ENCODE results near the gene CNKSR1. TPM values are rescaled to one million over a fixed set of nuclear protein-coding genes. Genes with fewer than 3 reads are reported as not detected.
A peak's percentile ranks its signal among the peaks of the same experiment; 100 is the strongest.

CNKSR1 gene
- total RNA-seq, 1 donor from 2014 or later: 16.5 TPM

GRCh38 chr1:26148887-26149286 is 28.4 kb upstream of the CNKSR1 start:
- Mint-ChIP-seq H3K4me1 (ENCODE audit: unreplicated experiment) (peaks cover 5% of the 10 kb centered on the region), H3K4me3 (no peak overlapping the region), H3K27me3 (no peaks in the 10 kb centered on the region), H3K27ac (no peak overlapping the region), H3K9me3 (no peaks in the 10 kb centered on the region), H3K36me3 (no peaks in the 10 kb centered on the region)
- DNase-seq (ENCODE audit: extremely low spot score, unreplicated experiment): peak; percentile 20
- TF ChIP-seq CTCF (conservative IDR thresholded peaks at IDR 0.05): no peak

- H3K9me3 Mint-ChIP-seq: no peaks in the 10 kb centered on the region
- H3K27me3 Mint-ChIP-seq: peaks cover 6% of the 10 kb centered on the region
Observed at GRCh38 chr1:26153966-26154532, 23.2 kb upstream of the CNKSR1 start.

DNA sequence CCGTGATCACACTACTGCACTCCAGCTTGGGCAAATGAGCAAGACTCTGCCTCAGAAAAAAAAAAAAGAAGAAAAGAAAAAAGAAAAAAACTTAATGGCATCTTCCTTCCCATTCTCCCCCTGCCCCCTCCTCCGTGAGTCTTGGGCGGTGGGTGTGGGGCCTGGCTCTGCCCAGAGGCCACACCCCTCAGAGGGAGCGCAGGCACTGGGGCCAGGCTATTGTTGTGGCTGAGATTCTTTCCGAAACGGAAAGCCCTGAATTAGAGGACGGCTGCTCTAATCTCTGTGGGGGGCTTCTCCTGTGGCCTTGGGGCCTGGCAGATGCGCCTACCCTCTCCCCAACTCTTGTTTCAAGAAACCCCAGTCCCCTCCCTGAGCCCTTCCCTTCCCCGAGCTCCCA is 22.5 kb upstream of the CNKSR1 start:
- peak overlapping the region; percentile 41 for H3K4me3 Mint-ChIP-seq
- TF ChIP-seq CTCF (conservative IDR thresholded peaks at IDR 0.05): no peak
- H3K27ac Mint-ChIP-seq: no peak overlapping the region
- no peak for DNase-seq (ENCODE audit: extremely low spot score, unreplicated experiment)
- H3K9me3 Mint-ChIP-seq: no peaks in the 10 kb centered on the region
- peaks cover 29% of the 10 kb centered on the region for H3K4me1 Mint-ChIP-seq (ENCODE audit: unreplicated experiment)
- peaks cover 6% of the 10 kb centered on the region for H3K27me3 Mint-ChIP-seq
- no peaks in the 10 kb centered on the region for H3K36me3 Mint-ChIP-seq

More at GRCh38 chr1:26153966-26154532, 23.2 kb upstream of the CNKSR1 start:
- DNase-seq (ENCODE audit: extremely low spot score, unreplicated experiment): no peak
- no peaks in the 10 kb centered on the region for H3K36me3 Mint-ChIP-seq
- H3K4me1 Mint-ChIP-seq (ENCODE audit: unreplicated experiment): peaks cover 25% of the 10 kb centered on the region
- no peak for TF ChIP-seq CTCF (conservative IDR thresholded peaks at IDR 0.05)
- H3K4me3 Mint-ChIP-seq: no peak overlapping the region
- H3K27ac Mint-ChIP-seq: no peak overlapping the region

- Mint-ChIP-seq H3K36me3 (no peaks in the 10 kb centered on the region), H3K9me3 (no peaks in the 10 kb centered on the region), H3K27ac (no peak overlapping the region), H3K4me1 (ENCODE audit: unreplicated experiment) (peaks cover 30% of the 10 kb centered on the region), H3K4me3 (peak overlapping the region; percentile 41), H3K27me3 (peaks cover 6% of the 10 kb centered on the region)
- DNase-seq (ENCODE audit: extremely low spot score, unreplicated experiment): no peak
- no peak for TF ChIP-seq CTCF (conservative IDR thresholded peaks at IDR 0.05)
Observed at GRCh38 chr1:26155370-26156284, 21.7 kb upstream of the CNKSR1 start.

- peak overlapping the region; percentile 41 for H3K4me3 Mint-ChIP-seq
- TF ChIP-seq CTCF (conservative IDR thresholded peaks at IDR 0.05): no peak
- peaks cover 6% of the 10 kb centered on the region for H3K27me3 Mint-ChIP-seq
- peaks cover 30% of the 10 kb centered on the region for H3K4me1 Mint-ChIP-seq (ENCODE audit: unreplicated experiment)
- H3K27ac Mint-ChIP-seq: no peak overlapping the region
- no peaks in the 10 kb centered on the region for H3K9me3 Mint-ChIP-seq
- H3K36me3 Mint-ChIP-seq: no peaks in the 10 kb centered on the region
- DNase-seq (ENCODE audit: extremely low spot score, unreplicated experiment): no peak
Observed at GRCh38 chr1:26156285-26157038, 20.8 kb upstream of the CNKSR1 start.

All from type B pancreatic cell (in vitro differentiated cells).